C1 segment of cervical spinal cord (tissue), 14 donors: Measurements from ENCODE around the gene CLSTN3.
"Not testable (repeated sequence)": the region's sequence is repeated elsewhere in the genome, so short reads cannot be mapped to it uniquely, and the experiment has no call there.

Experiments
- DNase-seq, 14 donors: peaks; one replicate each; lab custom pipeline; 2025; lab: John Stamatoyannopoulos, UW

Gene CLSTN3

GRCh38 chr12:7103837-7104584, 26.2 kb upstream of the CLSTN3 start:
- no peak for DNase-seq

GRCh38 chr12:7106082-7106481, 24.1 kb upstream of the CLSTN3 start:
- DNase-seq: no peak

GRCh38 chr12:7107181-7107580, 23.0 kb upstream of the CLSTN3 start:
- DNase-seq: not testable (repeated sequence)

- DNase-seq: no peak
Observed at GRCh38 chr12:7107636-7108002, 22.6 kb upstream of the CLSTN3 start.

- DNase-seq: peak in 5 of 14 donors; percentile 11 to 42 (median 36)
Observed at GRCh38 chr12:7108003-7108795, 22.0 kb upstream of the CLSTN3 start.

- peak in 12 of 14 donors; percentile 32 to 76 (median 70) for DNase-seq
Observed at GRCh38 chr12:7108796-7109571, 21.2 kb upstream of the CLSTN3 start, which contains the start of gene C1RL. C1RL (minus strand) TSS chr12:7109214; CDS start chr12:7109180, 34 bp downstream.

- no peak for DNase-seq
Observed at GRCh38 chr12:7109572-7109920, 20.6 kb upstream of the CLSTN3 start.

- no peak for DNase-seq
Observed at GRCh38 chr12:7110661-7111060, 19.5 kb upstream of the CLSTN3 start.

GRCh38 chr12:7112041-7112440, 18.1 kb upstream of the CLSTN3 start:
- DNase-seq: no peak

GRCh38 chr12:7113389-7113871, 16.7 kb upstream of the CLSTN3 start:
- peak in 3 of 14 donors; percentile 3 to 8 (median 6) for DNase-seq

GRCh38 chr12:7114008-7114407, 16.2 kb upstream of the CLSTN3 start:
- no peak for DNase-seq

- no peak for DNase-seq
Observed at GRCh38 chr12:7114851-7115250, 15.3 kb upstream of the CLSTN3 start.

GRCh38 chr12:7116196-7116595, 14.0 kb upstream of the CLSTN3 start:
- DNase-seq: no peak

GRCh38 chr12:7116916-7117315, 13.3 kb upstream of the CLSTN3 start:
- no peak for DNase-seq

GRCh38 chr12:7117670-7118069, 12.5 kb upstream of the CLSTN3 start:
- no peak for DNase-seq

- no peak for DNase-seq
Observed at GRCh38 chr12:7118881-7119280, 11.3 kb upstream of the CLSTN3 start.

- DNase-seq: no peak
Observed at GRCh38 chr12:7120166-7120565, 10.0 kb upstream of the CLSTN3 start.

GRCh38 chr12:7121324-7121723, 8.8 kb upstream of the CLSTN3 start:
- DNase-seq: no peak

GRCh38 chr12:7122811-7123769, 7.1 kb upstream of the CLSTN3 start:
- DNase-seq: no peak

- no peak for DNase-seq
Observed at GRCh38 chr12:7123806-7124522, 6.2 kb upstream of the CLSTN3 start.
